ENCODE results near the gene GGACT.

GRCh38 chr13:100542826-100543156 is 45.8 kb downstream of the GGACT start:
- no peak for TF ChIP-seq POLR2A (IDR thresholded peaks at IDR 0.05)
- peak in 6 of 7 experiments; percentile 24 to 65 (median 58) for TF ChIP-seq CTCF (IDR thresholded peaks at IDR 0.05)

All from body of pancreas (tissue), 4 donors.